Measurements from ENCODE around the gene KLF12.

The KLF12 gene

DNA sequence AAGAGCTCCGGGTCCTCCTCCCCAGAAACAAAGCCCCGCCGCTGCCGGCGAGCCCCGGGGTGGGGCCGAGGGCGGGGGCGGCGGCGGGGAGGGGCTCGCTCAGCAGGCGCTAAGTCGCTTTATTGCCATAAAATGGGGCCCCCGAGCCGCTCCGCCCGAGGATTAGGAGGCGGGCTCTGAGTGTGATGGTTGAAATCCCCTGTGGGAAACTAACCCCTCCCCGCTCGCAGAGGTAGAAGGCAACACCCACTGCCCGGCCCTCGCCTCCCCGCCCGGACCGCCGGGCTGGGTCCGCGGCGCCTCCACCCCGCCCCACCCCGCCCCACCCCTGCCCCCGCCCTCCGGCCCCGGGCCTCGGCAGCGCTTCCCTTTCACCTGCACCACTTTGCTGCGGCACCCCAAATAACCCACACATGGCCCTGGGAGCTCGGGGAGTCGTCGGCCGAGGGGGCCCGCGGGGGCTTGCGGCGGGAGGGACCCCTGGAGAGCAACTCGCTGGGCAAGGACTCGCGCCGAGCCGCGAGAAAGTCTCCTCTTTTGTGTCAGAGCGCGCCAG, at the start of gene KLF12:
Gene KLF12 (minus strand): TSS at position 184 of the 556 bp plus-strand sequence.
- peak; percentile 52 for DNase-seq (ENCODE audit: low read depth)

DNA sequence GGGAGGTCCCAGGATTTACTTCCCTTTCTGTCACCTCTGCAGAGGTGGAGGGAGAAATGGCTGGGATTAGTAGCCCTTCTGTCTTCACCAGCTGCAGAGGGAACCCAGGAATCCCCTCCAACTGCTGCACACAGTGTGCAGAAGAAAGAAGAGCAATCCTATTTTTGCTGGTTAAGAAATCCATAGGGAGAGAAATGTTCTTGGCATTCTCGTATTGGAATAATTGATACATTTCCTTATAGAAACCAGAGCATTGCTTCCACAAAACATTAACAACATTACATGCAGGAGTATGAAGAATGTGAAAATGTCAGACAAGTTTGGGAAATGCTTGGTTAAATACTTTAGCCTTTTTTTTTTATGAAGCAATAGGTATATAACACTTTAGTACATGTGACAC, 48.3 kb upstream of the KLF12 start:
- DNase-seq (ENCODE audit: low read depth) = no peak

DNA sequence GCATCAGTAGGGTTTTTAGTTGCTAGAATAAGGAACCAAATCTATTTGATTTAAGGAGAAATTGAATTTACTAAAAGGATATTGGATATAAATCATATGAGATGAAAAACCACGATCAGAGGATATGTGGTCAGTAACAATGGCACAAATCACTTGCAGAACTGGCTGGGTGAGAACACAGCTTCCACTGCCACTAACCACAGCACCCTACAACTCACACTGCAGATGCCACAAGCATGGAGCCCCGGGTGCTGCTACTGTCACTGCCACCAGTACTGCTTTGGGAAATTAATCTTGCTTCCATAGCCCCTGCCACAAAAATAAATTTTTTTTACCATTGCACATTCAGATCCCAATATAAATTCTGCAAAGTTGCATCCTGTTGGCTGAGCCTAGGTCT, 40.6 kb upstream of the KLF12 start:
- DNase-seq (ENCODE audit: low read depth) = no peak

DNA sequence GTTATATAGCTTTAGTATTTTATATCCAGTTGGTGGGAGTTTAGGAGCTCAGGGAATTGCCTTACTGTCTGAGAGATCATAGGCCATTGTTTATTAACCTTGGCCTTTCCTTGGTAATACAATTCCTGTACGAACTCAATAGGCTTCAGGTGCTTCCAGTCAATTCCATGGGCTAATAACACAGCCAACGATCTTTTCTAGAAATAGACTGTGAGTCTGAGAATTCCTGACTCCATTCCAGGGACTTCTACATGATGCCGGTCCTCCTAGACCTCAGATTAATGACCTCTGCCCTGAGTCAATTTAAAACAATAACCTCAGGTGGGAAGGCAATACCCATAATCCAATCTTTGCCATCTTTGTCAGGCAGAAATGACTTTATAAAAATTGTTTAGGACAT, 39.6 kb upstream of the KLF12 start:
- no peak for DNase-seq (ENCODE audit: low read depth)

DNA sequence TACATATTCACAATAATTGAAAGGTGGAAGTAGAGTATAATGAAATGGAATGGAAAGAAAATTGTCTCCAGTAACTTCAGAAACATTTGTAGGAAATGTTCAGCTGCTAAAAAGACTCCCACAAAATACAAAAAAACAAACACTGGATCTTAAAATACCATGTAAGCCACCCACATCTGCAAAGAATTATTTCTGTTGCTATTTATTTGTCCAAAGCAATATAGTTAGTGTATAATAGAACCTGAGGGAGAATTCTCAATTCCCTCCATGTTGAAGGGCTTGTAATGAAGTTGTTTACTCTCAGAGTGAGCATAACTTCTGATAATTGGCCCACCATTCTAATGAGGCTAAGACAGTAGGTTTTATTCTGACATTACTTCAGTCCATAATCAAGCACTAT, 37.4 kb upstream of the KLF12 start:
- DNase-seq (ENCODE audit: low read depth) = no peak

DNA sequence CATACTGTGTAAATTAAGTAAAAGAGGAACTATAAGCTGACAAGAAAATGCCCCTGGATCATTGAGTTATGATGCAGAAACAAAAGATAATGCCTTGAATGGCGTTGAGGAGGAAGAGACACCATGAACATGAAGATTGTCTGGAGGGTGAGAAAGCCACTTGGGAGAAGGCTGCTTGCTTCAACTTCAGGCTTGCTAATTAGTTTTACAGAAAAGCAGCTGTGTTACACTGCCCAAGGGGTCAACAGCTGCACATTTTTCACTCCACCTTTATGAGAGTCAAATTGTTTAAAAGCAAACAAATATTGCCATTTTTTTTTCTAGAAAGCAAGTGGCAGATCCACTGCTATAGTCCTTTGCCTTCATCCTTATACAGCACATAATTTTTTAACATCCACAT, 35.5 kb upstream of the KLF12 start:
- DNase-seq (ENCODE audit: low read depth) = no peak

DNA sequence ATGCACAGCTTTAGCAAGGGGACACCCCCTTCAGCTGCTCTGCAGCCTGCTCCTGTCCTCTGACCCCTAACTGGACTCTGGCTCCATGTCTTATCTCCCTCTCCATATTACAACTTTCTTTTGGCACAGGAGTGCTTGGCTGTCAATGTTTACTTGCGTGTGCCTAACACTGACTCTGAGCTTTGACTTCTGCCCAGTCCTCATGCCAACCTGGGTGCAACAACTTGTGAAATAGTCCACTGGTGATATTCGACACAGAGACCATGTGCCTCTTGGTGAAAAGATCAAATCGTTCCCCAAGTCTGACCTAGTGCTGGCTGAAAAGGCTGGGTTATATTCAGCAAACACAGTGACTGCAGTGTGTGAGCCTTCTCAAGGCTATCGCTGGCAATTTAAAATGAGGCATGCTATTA, 34.1 kb upstream of the KLF12 start:
- no peak for DNase-seq (ENCODE audit: low read depth)

DNA sequence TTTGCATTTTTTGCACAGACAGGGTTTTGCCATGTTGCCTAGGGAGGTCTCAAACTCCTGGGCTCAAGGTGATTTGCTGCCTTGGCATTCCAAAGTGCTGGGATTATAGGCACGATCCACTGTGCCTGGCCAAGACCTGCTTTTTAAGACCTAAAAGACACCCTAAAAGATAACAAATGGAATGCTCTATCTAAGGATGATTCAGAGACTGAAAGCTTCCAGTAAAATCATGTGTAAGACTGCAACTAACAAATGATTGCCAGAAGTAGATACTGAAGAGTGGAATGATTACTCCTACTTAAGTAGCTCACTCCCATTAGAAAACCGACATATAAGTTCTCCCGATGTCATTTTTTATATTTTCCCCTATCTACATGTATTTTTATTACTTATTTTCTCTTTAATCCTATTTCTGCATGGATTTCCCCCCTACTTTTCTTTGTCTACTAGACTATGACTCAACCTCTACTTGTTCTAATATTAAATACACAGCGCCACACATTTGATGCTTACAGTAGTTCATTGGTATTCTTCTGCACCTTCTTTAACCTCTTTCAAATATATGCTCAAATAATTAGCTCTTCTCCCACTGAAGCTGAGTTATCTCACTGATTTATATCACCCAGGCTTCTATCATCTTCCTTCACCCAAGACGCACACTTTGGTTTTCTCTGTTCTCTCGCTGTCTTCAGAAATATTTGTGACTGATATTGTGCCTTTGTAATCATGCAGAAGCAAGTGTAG, 32.2 kb upstream of the KLF12 start:
- DNase-seq (ENCODE audit: low read depth) = no peak

DNA sequence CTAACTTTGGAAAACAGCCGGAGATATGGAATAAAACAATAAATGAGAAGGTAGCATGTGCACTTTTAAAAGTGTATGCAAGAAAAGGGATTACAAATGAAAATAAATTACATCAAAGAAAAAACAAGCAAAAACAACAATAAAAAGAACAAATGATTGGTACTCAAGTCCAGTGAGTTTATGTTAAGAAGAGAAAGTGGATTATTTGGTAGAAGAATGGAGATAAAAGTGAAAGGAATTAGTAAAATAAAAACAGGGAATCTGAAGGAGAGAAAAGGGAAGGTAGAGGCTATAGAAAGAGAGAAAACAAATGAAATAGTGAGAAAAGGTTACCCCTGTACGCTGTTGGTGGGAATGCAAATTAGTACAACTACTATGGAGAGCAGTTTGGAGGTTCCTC, 28.6 kb upstream of the KLF12 start:
- no peak for DNase-seq (ENCODE audit: low read depth)

DNA sequence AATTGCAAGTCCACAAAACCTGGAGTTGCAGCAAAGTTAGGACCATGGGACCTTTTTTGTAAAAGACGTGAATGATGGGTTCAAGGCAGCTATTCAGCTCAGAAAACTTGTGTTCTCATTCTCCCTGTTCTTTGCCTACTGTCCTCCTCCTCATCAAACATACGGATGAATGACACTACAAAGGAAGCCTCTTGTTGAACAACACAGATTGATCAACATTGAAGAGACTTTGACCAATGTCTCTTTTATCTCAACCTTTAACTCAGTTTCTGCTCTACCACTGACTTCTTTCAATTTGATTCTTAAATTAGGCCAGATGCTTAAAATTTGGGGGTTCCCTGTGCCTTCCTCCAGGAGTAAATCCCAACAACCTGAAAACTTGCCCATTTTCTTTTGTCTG, 27.9 kb upstream of the KLF12 start:
- DNase-seq (ENCODE audit: low read depth) = no peak

DNA sequence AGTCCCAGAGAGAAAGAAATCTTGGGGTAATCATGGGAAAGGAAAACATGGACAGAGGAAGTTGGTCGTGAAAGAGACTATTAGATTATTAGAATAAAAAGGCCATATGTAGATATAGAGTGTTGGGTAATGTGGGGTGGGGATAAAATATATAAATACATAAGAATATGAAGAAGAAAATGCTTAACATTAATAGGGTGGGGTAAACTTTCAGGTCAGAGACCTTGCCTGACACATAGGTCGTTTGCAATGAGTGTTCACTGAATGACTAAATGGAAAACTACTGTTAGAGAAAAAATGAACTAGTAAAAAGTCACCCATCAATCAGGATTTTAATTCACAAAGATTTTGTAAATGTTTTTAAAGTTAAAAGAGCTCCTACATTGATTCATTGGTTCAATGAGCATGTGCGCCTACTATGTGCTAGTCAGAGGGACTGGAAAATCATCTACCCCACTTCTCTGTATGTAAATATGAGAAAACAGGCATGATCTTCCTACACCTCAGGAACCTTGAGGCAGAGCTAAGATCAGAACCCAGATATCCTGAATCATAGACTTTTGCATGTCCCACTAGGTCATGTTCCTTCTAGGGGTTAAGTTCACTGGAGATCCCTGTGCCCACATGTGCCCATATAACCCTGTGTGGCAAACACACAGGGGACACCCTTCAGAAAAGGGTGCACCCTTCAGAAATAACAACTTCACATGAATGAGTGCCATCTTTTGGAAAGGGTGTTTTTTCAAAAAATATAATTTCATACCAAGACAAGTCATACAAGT, 24.6 kb upstream of the KLF12 start:
- DNase-seq (ENCODE audit: low read depth) = no peak

DNA sequence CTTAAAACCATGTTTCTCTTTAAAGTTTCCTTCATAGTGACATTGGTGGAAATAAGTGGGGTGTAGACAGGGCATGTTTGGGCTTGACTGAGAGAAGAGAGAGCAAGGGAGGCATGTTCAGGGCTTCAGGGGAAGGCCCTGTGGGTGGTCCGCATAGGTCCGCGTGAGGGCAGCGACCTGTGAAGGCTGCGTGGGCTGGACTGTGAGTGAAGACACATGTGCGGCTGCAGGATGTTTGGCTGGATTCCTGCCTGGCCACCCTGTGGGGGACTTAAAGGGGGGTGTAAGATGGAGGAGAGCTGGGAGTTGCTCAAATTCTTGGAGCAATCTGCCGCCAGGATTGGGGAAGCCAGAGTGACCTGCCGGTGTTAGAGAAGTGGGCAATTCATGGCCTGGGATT, 23.8 kb upstream of the KLF12 start:
- DNase-seq (ENCODE audit: low read depth) = no peak

DNA sequence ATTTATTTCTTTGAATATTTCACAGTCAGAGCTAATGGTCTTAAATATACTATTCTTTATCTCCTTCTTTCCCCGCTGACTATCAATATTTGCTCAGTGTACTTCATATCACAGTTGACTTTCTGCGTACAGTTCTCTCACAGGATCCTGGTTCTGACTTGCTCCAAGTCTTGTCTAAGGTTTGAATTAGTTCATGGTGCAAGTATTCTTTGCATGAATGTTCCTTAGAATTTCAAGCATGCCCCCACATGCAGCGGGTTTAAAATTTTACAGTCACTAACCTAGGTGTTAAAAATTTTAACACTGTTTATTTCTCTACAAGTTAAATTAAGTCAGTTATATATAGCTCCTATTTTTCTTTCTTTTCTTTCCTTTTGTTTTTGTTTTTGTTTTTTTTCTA, 20.8 kb upstream of the KLF12 start:
- no peak for DNase-seq (ENCODE audit: low read depth)

DNA sequence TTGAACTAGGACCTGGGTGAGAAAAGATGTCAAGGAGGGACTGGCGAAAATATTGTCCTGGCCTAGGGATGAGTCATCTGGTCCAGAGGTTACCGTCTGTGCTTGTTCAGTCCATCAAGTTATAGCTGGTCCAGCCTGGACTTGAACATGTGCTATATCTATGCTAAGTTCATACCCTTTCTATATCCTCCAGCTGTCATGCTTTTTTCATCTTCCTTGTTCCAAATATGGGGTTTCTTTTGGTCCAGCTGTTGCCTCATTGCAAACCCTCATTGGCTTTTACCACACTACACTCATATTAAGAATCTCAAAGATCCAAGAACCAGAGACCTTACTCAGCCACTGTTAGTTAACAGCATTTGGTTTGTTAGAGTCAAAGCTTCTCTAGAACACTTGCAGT, 19.1 kb upstream of the KLF12 start:
- no peak for DNase-seq (ENCODE audit: low read depth)

DNA sequence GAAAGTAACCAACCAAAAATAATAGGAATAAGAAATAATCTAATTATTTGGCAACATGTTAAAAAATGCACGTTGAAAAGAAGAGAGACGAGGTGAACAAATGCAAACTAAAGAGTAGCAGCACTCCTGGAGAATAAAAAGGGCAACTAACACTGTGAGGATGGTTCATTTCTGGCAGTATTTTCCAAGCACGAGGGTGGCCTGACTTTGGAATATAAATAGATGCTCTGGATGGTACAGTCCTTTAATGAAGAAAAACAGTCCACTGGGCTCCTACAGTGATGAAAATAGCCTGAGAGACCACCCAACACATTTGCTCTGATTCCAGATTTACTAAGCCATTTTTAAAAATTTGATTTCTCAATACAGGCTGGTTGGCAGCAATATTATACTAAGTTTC, 17.7 kb upstream of the KLF12 start:
- DNase-seq (ENCODE audit: low read depth) = no peak

DNA sequence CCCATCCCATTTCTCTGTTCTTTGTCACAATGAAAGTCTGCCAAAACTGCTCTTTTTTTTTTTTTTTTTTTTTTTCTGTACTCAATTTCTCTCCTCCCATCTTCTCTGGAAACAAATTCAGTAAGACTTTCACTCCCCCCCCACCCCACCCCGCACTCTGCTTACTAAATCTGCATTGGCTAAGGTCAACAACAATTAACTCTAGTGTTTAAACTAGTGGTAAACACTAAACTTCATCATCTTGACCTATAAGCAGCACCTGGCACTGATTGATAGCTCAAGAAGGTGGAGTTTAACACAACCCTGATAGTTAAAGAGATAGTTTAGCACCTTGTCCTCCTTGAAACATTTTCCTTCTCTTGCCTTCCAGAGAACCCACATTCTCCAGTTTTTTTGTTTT, 14.1 kb upstream of the KLF12 start:
- DNase-seq (ENCODE audit: low read depth) = no peak

DNA sequence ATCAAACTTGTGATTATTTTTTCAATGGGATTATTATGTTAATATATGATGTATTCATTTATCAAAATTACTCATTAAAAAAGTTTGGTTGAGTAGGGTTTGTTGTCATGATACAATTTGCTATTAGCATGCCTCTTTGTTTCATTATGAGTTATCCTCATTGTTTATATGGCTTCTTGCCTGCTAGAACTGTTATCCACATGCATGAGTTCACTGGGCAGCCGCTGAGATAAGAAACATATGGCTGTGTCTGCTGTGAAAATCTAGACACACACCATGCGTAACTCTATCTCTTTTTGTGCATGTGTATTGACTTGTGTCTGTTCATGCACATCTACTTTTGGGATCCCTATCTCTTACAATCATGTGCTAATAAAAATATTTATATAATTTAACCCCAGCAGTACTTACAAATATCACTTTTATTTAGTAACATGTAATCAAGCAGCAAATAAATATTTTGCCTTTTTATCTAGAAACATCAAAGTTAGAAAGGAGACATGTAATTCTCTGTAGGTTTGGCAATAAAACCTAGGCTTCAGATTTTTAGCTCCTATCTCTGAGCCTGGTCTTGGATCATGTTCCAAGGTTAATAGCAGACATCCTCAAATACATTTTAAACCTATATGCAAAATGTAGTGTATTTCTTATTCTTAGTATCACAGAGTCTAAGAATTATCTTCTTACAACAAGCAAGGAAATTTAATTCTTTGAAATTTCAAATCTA, 11.2 kb upstream of the KLF12 start:
- no peak for DNase-seq (ENCODE audit: low read depth)

DNA sequence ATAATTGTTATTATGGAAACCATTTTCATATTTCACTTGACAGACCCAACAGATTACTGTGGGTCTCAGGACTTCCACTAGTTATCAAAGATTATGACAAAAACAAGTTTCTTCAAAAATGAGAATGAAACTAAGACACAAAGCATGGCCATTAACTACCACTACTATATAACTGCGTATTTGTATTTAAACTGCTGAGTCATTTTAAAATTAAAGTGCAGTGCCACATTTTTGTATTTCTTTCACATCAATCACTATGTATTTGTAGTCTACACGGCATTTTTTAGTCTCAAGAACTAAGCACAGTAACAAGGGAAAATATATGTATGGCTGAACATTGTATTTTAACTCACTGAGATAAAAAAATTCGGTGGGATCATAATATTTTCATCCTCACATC, 10.1 kb upstream of the KLF12 start:
- no peak for DNase-seq (ENCODE audit: low read depth)

DNA sequence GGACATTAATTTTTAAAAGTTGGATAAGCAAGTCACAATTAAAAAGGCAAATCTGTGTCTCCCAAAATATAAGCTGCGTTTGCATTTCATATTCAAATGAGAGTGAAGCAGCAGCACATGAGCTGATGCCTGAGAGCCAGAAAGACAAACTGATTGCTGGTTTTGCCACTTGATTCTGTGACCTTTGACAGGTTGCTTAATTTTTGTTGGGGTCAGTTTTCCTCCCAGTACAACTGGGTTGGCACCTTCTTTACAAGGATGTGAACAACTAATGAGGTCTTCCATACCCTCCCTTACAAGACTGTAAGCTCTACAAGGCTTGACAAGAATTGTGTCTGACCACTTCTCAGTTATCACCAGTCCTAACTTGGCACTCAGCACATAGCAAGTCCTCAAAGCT, 8.1 kb upstream of the KLF12 start:
- no peak for DNase-seq (ENCODE audit: low read depth)

DNA sequence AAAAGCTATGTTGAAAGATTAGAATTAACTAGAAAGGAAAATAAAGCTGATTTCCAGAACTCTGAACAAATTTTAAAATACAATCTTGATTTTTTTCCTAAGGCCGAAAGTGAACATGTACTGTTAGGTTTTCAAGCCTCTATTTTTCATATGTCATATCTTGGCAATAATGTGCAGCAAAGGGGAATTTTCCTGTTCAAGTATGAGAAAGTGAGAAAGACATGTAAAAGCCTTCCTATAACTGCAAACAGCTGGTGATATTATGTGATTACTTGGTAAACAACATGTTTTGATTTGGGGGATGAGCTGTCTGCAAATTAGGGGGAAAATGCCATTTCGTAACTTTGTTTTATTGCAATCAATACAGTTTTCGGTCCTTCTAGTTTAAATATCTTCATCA, 4.0 kb upstream of the KLF12 start:
- no peak for DNase-seq (ENCODE audit: low read depth)

DNA sequence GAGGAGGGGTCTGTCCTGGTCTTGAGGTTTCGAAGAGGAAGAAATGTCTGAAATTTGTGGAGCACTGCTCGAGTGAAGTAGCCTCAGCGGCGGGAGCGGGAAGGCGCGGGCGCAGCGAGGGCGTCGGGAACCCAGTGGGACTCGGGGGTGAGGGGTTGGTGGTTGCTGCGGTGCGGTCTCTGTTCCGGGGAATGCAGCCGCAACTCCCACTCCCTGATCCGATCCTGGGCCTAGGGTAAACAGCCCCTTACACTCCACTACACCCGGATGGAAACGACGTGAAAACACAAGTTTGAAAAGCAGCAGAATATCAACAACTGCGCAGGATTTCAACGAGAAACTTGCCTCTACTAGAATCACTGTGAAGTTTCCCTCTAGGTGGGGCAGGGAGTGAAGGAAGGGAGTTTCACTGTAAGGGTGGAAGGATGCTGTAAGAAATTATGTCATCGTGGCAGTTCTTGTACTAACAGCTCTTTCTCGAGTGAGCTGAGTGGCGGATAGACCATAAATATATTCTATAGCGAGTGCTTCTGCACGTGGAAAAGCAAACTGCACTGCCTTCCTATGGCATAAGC, 2.0 kb upstream of the KLF12 start:
- no peak for DNase-seq (ENCODE audit: low read depth)

DNA sequence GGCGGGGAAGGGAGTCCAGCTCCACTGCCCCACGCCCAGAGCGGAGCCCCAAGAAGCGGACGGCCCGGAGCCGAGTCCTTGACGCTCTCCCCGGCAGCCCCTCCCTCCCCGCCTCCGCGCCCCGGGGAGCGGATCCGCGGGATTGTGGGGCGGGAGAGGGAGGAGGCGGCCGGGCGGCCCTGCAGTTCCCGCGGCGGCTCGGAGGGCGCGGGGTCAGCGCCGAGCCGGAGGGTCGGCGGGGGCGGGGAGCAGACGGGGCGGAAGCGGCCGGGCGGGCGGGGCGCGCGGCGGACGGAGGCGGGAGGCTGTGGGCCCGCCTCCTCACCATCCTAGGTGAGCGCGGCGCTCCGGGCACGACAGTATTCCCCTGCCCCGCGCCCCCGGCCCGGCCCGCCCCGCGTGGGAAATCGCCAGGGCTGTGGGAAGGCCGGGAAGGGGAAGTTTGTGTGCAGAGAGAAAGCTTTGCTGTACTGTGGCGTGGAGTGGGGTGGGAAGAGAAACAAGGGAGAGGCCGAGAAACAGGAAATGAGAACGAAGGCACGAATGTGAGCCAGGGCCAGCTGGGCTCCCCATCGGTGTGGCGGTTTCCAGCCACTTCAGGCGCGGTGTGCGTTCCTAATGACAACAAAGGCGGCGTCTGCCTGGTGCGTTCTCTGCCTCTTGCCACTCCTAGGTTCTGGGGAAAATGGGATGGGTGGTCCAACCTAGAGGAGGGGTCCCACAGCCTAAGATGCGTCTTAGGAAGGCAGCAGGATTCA, 1.3 kb upstream of the KLF12 start:
- no peak for DNase-seq (ENCODE audit: low read depth)
